Suprapubic skin (tissue), 4 donors: Measurements from ENCODE around the gene NCAPD2.

Experiments
- EP300 ChIP-seq: sonication (generic); formaldehyde crosslinking; IDR thresholded peaks from one replicate; pipeline ENCODE4 v1.6.1; 2017; ENCODE audit warnings: antibody characterized with exemption
- POLR2A ChIP-seq, 2 donors: fragments of 450-650 bp; IDR thresholded peaks; one replicate each; pipeline ENCODE4 v1.6.1; 2017; ENCODE audit warnings: antibody characterized with exemption in 2 of 2, mild to moderate bottlenecking in 2 of 2, moderate library complexity in 2 of 2
- POLR2AphosphoS5 ChIP-seq, 3 donors: sonication (generic); formaldehyde crosslinking; IDR thresholded peaks; one replicate each; pipeline ENCODE4 v1.6.1; 2017; ENCODE audit warnings: antibody characterized with exemption in 3 of 3
- TF ChIP-seq, protein P1 (sequence below), 2 donors: fragments of 200-600 bp in 1 of 2; fragments of 450-650 bp in 1 of 2; sonication (generic) in 1 of 2; IDR thresholded peaks; one replicate each; pipeline ENCODE4 v1.5.1; 2016 to 2019; ENCODE audit warnings: antibody characterized with exemption in 2 of 2, mild to moderate bottlenecking in 1 of 2, moderate library complexity in 1 of 2

DNA sequence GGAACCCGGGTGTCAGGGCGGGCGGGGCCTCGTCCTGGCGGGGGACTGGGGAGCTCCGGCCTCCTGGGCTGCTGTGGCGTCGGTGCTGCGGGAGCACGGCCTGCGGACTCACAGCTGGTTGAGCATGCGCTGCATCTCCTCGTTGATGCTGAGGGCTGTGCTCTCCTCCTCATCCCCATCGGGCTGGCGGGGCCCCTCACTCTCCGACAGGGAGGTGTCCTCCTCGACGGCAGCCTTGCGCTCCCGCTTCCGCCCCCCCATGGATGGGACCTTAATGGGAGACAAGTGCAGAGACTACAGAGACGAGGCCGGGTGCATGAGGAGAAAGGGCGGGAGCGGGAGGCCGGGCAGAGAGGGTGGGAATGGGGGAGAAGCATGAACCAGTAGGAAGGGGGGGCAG lies 54.7 kb downstream of the NCAPD2 start:
- TF ChIP-seq, protein P1, sequence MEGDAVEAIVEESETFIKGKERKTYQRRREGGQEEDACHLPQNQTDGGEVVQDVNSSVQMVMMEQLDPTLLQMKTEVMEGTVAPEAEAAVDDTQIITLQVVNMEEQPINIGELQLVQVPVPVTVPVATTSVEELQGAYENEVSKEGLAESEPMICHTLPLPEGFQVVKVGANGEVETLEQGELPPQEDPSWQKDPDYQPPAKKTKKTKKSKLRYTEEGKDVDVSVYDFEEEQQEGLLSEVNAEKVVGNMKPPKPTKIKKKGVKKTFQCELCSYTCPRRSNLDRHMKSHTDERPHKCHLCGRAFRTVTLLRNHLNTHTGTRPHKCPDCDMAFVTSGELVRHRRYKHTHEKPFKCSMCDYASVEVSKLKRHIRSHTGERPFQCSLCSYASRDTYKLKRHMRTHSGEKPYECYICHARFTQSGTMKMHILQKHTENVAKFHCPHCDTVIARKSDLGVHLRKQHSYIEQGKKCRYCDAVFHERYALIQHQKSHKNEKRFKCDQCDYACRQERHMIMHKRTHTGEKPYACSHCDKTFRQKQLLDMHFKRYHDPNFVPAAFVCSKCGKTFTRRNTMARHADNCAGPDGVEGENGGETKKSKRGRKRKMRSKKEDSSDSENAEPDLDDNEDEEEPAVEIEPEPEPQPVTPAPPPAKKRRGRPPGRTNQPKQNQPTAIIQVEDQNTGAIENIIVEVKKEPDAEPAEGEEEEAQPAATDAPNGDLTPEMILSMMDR (IDR thresholded peaks at IDR 0.05), result no peak
- TF ChIP-seq POLR2A (IDR thresholded peaks at IDR 0.05) (no peak), EP300 (no peak), POLR2AphosphoS5 (IDR thresholded peaks at IDR 0.05) (no peak)
